GM12878 (cell line): ENCODE measurements around the gene MFGE8. TPM values are rescaled to one million over a fixed set of nuclear protein-coding genes. Genes with fewer than 3 reads are reported as not detected.
A peak's percentile ranks its signal among the peaks of the same experiment; 100 is the strongest.

Experiments
- ATAC-seq: fragments of 200-7000 bp; cut with Tn5 transposase; 3 replicates; pipeline ENCODE4 v1.9.1; 2020; ENCODE audit warnings: mild to moderate bottlenecking, moderate library complexity
- BruUV-seq: library from RNA; stranded (reverse); fragments of 400-500 nt; replicated peaks from 2 replicates; lab custom pipeline; 2021; lab: Mats Ljungman, UMichigan
- CTCF ChIA-PET: fragments of 300-600 bp; sonication (Branson Sonifier 250); formaldehyde crosslinking; extraction: SDS; loops from one replicate; lab custom pipeline; 2021; ENCODE audit warnings: inconsistent platforms; lab: Yijun Ruan, JAX
- POLR2A ChIA-PET: fragments of 350-600 bp; formaldehyde crosslinking; extraction: SDS; loops from one replicate; lab custom pipeline; 2021; ENCODE audit warnings: inconsistent platforms; lab: Charles Lee
- RAD21 ChIA-PET: fragments of 300-600 bp; sonication (Branson Sonifier 250); formaldehyde crosslinking; loops from one replicate; lab custom pipeline; 2023; ENCODE audit warnings: antibody characterized with exemption; ENCODE audit not compliant: unreplicated experiment; lab: Charles Lee
- SMC1A ChIA-PET: fragments of 300-600 bp; sonication (Branson Sonifier 250); formaldehyde crosslinking; loops from one replicate; lab custom pipeline; 2023; ENCODE audit not compliant: unreplicated experiment, uncharacterized antibody; lab: Charles Lee
- DNase-seq: peaks from one replicate; pipeline ENCODE4 v3.0.0-alpha.2; 2011; ENCODE audit warnings: low read depth, low spot score
- FAIRE-seq: peaks from 3 replicates; lab custom pipeline; 2011; peaks lifted over from hg19 to GRCh38; lab: Jason Lieb, UNC
- H2AFZ ChIP-seq: 2 replicates; pipeline ENCODE4 v1.6.0; 2011; ENCODE audit warnings: low read depth, low read length, control low read depth; ENCODE audit not compliant: control insufficient read depth
- H3K27ac ChIP-seq: 2 replicates; pipeline ENCODE4 v1.5.1; 2011; ENCODE audit warnings: control low read depth; ENCODE audit not compliant: control insufficient read depth, insufficient read depth
- H3K27me3 ChIP-seq, 2 experiments: replicated peaks in 1 of 2; 2 replicates each; pipeline versions ENCODE4 v1.6.0 to v1.6.1; 2011; ENCODE audit warnings: low read length in 1 of 2; ENCODE audit not compliant: control insufficient read depth in 2 of 2, insufficient read depth in 2 of 2
- H3K36me3 ChIP-seq, 2 experiments: 2 replicates each; pipeline ENCODE4 v1.5.1; 2011; ENCODE audit warnings: low read length in 1 of 2; ENCODE audit not compliant: control insufficient read depth in 2 of 2, insufficient read depth in 2 of 2
- H3K4me1 ChIP-seq: 2 replicates; pipeline ENCODE4 v1.6.1; 2011; ENCODE audit warnings: mild to moderate bottlenecking, low read length, moderate library complexity, mixed read lengths; ENCODE audit not compliant: control insufficient read depth, insufficient read depth
- H3K4me2 ChIP-seq: 2 replicates; pipeline ENCODE4 v1.6.0; 2011; ENCODE audit warnings: control low read depth; ENCODE audit not compliant: control insufficient read depth, insufficient read depth
- H3K4me3 ChIP-seq: fragments of 200-600 bp; sonication (generic); 2 replicates; pipeline ENCODE4 v1.5.1; 2016
- H3K79me2 ChIP-seq: 2 replicates; pipeline ENCODE4 v1.6.0; 2011; ENCODE audit warnings: low read length; ENCODE audit not compliant: control insufficient read depth, insufficient read depth
- H3K9ac ChIP-seq: 2 replicates; pipeline ENCODE4 v1.8.0; 2011; ENCODE audit warnings: low read length, control low read depth, mixed read lengths; ENCODE audit not compliant: control insufficient read depth, insufficient read depth
- H3K9me3 ChIP-seq: replicated peaks from 3 replicates; pipeline ENCODE4 v1.5.1; 2011; ENCODE audit warnings: mild to moderate bottlenecking, low read length; ENCODE audit not compliant: control insufficient read depth, insufficient read depth
- H4K20me1 ChIP-seq: 2 replicates; pipeline ENCODE4 v1.6.0; 2011; ENCODE audit not compliant: control insufficient read depth, insufficient read depth
- ATF2 ChIP-seq: IDR thresholded peaks from 2 replicates; pipeline ENCODE4 v1.6.1; 2012; ENCODE audit warnings: low read length, inconsistent platforms
- CBX3 ChIP-seq: fragments of 200-600 bp; sonication (generic); IDR thresholded peaks from 2 replicates; pipeline ENCODE4 v1.6.1; 2016; ENCODE audit warnings: low read depth, borderline replicate concordance
- CHD1 ChIP-seq: IDR thresholded peaks from 2 replicates; pipeline ENCODE4 v1.6.1; 2012; ENCODE audit warnings: low read depth, low read length, improper control_type of control experiment
- EZH2 ChIP-seq: IDR thresholded peaks from 2 replicates; pipeline ENCODE4 v1.6.1; 2012; ENCODE audit warnings: low read depth, mild to moderate bottlenecking, control low read depth, inconsistent platforms, low read length, borderline replicate concordance; ENCODE audit not compliant: control insufficient read depth
- KLF5 ChIP-seq: fragments of 450-650 bp; IDR thresholded peaks from 2 replicates; pipeline ENCODE4 v1.6.1; 2014; ENCODE audit warnings: mild to moderate bottlenecking; ENCODE audit not compliant: partially characterized antibody
- MXI1 ChIP-seq: fragments of 150-350 bp; IDR thresholded peaks from 2 replicates; pipeline ENCODE4 v1.6.1; 2011; ENCODE audit warnings: low read depth, mild to moderate bottlenecking, inconsistent platforms, low read length, improper control_type of control experiment
- NFIC ChIP-seq: IDR thresholded peaks from 2 replicates; pipeline ENCODE4 v1.6.1; 2012; ENCODE audit warnings: low read depth, mild to moderate bottlenecking, inconsistent platforms, low read length, moderate library complexity
- NR2C2 ChIP-seq: IDR thresholded peaks from 2 replicates; pipeline ENCODE4 v1.6.1; 2011; ENCODE audit warnings: borderline replicate concordance, low read depth; ENCODE audit not compliant: control insufficient read depth, insufficient read length
- PAX5 ChIP-seq: IDR thresholded peaks from 2 replicates; pipeline ENCODE4 v1.6.1; 2011; ENCODE audit warnings: low read depth, low read length, borderline replicate concordance
- RCOR1 ChIP-seq: conservative IDR thresholded peaks from 2 replicates; pipeline ENCODE4 v1.6.1; 2012; ENCODE audit warnings: low read depth, low read length, improper control_type of control experiment
- REST ChIP-seq: IDR thresholded peaks from 2 replicates; pipeline ENCODE4 v1.6.1; 2012; ENCODE audit warnings: mild to moderate bottlenecking, low read depth, low read length
- SKIL ChIP-seq: fragments of 450-650 bp; IDR thresholded peaks from 2 replicates; pipeline ENCODE4 v1.6.1; 2017; ENCODE audit warnings: mild to moderate bottlenecking, low read depth, inconsistent platforms; ENCODE audit not compliant: poor library complexity, severe bottlenecking
- SREBF1 ChIP-seq: IDR thresholded peaks from 2 replicates; pipeline ENCODE4 v1.6.1; 2012; ENCODE audit warnings: mild to moderate bottlenecking, low read length
- SREBF2 ChIP-seq: IDR thresholded peaks from 2 replicates; pipeline ENCODE4 v1.6.1; 2012; ENCODE audit warnings: mild to moderate bottlenecking, low read length
- STAT1 ChIP-seq: fragments of 450-650 bp; conservative IDR thresholded peaks from 2 replicates; pipeline ENCODE4 v1.6.1; 2014; ENCODE audit warnings: antibody characterized with exemption, mild to moderate bottlenecking
- STAT3 ChIP-seq: IDR thresholded peaks from 2 replicates; pipeline ENCODE4 v1.6.1; 2011; ENCODE audit warnings: low read depth, low read length, improper control_type of control experiment
- TARDBP ChIP-seq: IDR thresholded peaks from 2 replicates; pipeline ENCODE4 v1.6.1; 2016; ENCODE audit warnings: borderline replicate concordance
- WGBS: methylation state at CpG from one replicate; pipeline ENCODE4 v1.1.6; 2016; ENCODE audit warnings: low lambda C conversion rate; ENCODE audit not compliant: insufficient replicate concordance, insufficient coverage; ENCODE audit errors: missing lambda C conversion rate; 5-methylcytosine and 5-hydroxymethylcytosine counted together
- in situ Hi-C: fragments of 300-500 bp; cut with MboI; formaldehyde crosslinking; loops from 9 replicates; pipeline ENCODE4 v1.14.3; 2018; ENCODE audit warnings: mixed read lengths
- intact Hi-C: fragments of 100-400 bp; cut with micrococcal nuclease; formaldehyde crosslinking; loops from one replicate; pipeline ENCODE4 v1.14.2; 2022; ENCODE audit not compliant: unreplicated experiment
- polyA plus RNA-seq, 11 experiments: library from polyadenylated mRNA; depleted of rRNA in 4 of 11; unstranded in 6 of 11; stranded (reverse) in 5 of 11; fragments of >200 nt; fragmentation: Nextera tagmentation in 4 of 11; fragmentation: Illumina TruSeq in 1 of 11; extraction: Ambion mirVana in 4 of 11; extraction: Trizol in 1 of 11; gene quantifications; 1 replicate in 1 of 11; 2 replicates in 10 of 11; pipeline versions ENCODE4 v1.2.1 to v1.2.3, GENCODE V29; 2011 to 2016; ENCODE audit warnings: inconsistent platforms in 2 of 11, missing spikeins in 2 of 11, low read depth in 1 of 11
- total RNA-seq, 4 experiments: library from RNA; depleted of rRNA in 3 of 4; stranded (reverse); fragments of >200 nt in 3 of 4; fragmentation: Illumina TruSeq in 1 of 4; extraction: Trizol in 1 of 4; gene quantifications; 2 replicates each; pipeline versions ENCODE4 v1.2.1 to v1.2.3, GENCODE V29; 2013 to 2021

Gene MFGE8
- total and polyA plus RNA-seq, 10 of the 15 experiments (the other 5 are each of a cell fraction or from before 2014, with no cell fraction given): 0.81 to 5.9 (median 1.0) TPM; not detected in 2

GRCh38 chr15:88904624-88905327 lies 8.4 kb downstream of the MFGE8 start:
- in situ Hi-C loops (loop anchor here (5.0 kb wide), 2 partner anchors 113 to 273 kb away; no protein-coding TSS in a partner anchor), intact Hi-C loops (loop anchor here (1.0 to 2.0 kb wide), 3 partner anchors 78 to 113 kb away; no protein-coding TSS in a partner anchor)
- Histone ChIP-seq H3K27me3 (no peaks in the 10 kb centered on the region; a peak in 1 of 4 replicates), H3K79me2 (no peaks in the 10 kb centered on the region), H2AFZ (no peak overlapping the region), H3K4me2 (no peak overlapping the region), H3K9ac (no peak overlapping the region), H3K36me3 (no peaks in the 10 kb centered on the region), H3K9me3 (no peaks in the 10 kb centered on the region), H3K4me1 (no peaks in the 10 kb centered on the region), H3K4me3 (no peak overlapping the region), H4K20me1 (0 out of 2 replicates have a peak, but pooled peaks cover 5% of the 10 kb centered on the region), H3K27ac (no peak overlapping the region)
- no TSS peak for BruUV-seq
- ChIA-PET POLR2A (interaction anchor here (0.5 kb wide), 1 partner anchor 78 kb away, joined by 3 read pairs; no protein-coding TSS in a partner anchor), RAD21 (interaction anchor here (0.7 to 3.1 kb wide), 28 partner anchors 9 to 280 kb away, joined by 3 to 34 read pairs (median 4); partner anchors contain the start of genes ABHD2 and HAPLN3), SMC1A (interaction anchor here (0.6 to 2.4 kb wide), 30 partner anchors 9 to 280 kb away, joined by 3 to 32 read pairs (median 4); partner anchors contain the start of gene ABHD2), CTCF (interaction anchor here (0.6 to 5.5 kb wide), 57 partner anchors 9 to 435 kb away, joined by 3 to 116 read pairs (median 5); partner anchors contain the start of genes ABHD2, HAPLN3 and ISG20)
- FAIRE-seq: peak; percentile 94
- ATAC-seq: peak; percentile 96
- DNase-seq: peak; percentile 32
- WGBS: 22% methylated on average over 10 of the region's 10 CpGs
- no peak for TF ChIP-seq NR2C2
- no peak for TF ChIP-seq EZH2
- TF ChIP-seq PAX5: no peak
- TF ChIP-seq ATF2: no peak
- TF ChIP-seq CHD1: no peak
- no peak for TF ChIP-seq REST
- TF ChIP-seq STAT1: no peak
- no peak for TF ChIP-seq SKIL
- no peak for TF ChIP-seq CBX3
- TF ChIP-seq SREBF1: no peak
- no peak for TF ChIP-seq STAT3
- no peak for TF ChIP-seq SREBF2
- no peak for TF ChIP-seq MXI1
- TF ChIP-seq TARDBP: no peak
- no peak for TF ChIP-seq NFIC
- TF ChIP-seq KLF5: no peak
- no peak for TF ChIP-seq RCOR1
